Panc1 (cell line): ENCODE measurements around the gene KCNT1. TPM values are rescaled to one million over a fixed set of nuclear protein-coding genes. Genes with fewer than 3 reads are reported as not detected.

Source experiments
- ATAC-seq: fragments of 200-7000 bp; cut with Tn5 transposase; 2 replicates; pipeline ENCODE4 v1.9.1; 2020; ENCODE audit warnings: mild to moderate bottlenecking, moderate library complexity
- BruUV-seq: library from RNA; stranded (reverse); fragments of 400-500 nt; replicated peaks from 2 replicates; lab custom pipeline; 2021; lab: Mats Ljungman, UMichigan
- CTCF ChIA-PET: fragments of 300-600 bp; sonication (Branson Sonifier 250); formaldehyde crosslinking; loops from one replicate; lab custom pipeline; 2022; ENCODE audit warnings: antibody characterized with exemption; lab: Charles Lee
- POLR2A ChIA-PET: fragments of 300-600 bp; sonication (Branson Sonifier 250); formaldehyde crosslinking; loops from one replicate; lab custom pipeline; 2022; ENCODE audit warnings: antibody characterized with exemption; lab: Charles Lee
- DNase-seq: peaks from one replicate; pipeline ENCODE4 v3.0.0-alpha.2; 2010; ENCODE audit warnings: low read depth, low spot score
- H3K27ac ChIP-seq: 2 replicates; pipeline ENCODE4 v1.5.1; 2011; ENCODE audit warnings: mild to moderate bottlenecking, low read length, inconsistent platforms
- H3K27me3 ChIP-seq: fragments of 200-500 bp; sonication (Bioruptor generic); 2 replicates; pipeline ENCODE4 v1.6.0; 2014; ENCODE audit warnings: low read length, inconsistent platforms; ENCODE audit not compliant: control insufficient read depth, insufficient read depth
- H3K36me3 ChIP-seq: fragments of 200-500 bp; sonication (Bioruptor generic); 2 replicates; pipeline ENCODE4 v1.5.1; 2014; ENCODE audit warnings: inconsistent platforms, mild to moderate bottlenecking, low read length, moderate library complexity; ENCODE audit not compliant: control insufficient read depth, insufficient read depth
- H3K4me1 ChIP-seq: 2 replicates; pipeline ENCODE4 v1.5.1; 2011; ENCODE audit warnings: inconsistent platforms, mild to moderate bottlenecking, low read length, moderate library complexity; ENCODE audit not compliant: control insufficient read depth, insufficient read depth
- H3K4me3 ChIP-seq, 2 experiments: 2 replicates each; pipeline ENCODE4 v1.5.1; 2011 to 2012; ENCODE audit warnings: low read depth in 2 of 2, low read length in 2 of 2, mild to moderate bottlenecking in 2 of 2, inconsistent platforms in 1 of 2, moderate library complexity in 1 of 2
- H3K9me3 ChIP-seq: fragments of 200-500 bp; sonication (Bioruptor generic); 2 replicates; pipeline ENCODE4 v1.5.1; 2014; ENCODE audit warnings: low read depth, mild to moderate bottlenecking, inconsistent platforms, low read length, moderate library complexity; ENCODE audit not compliant: control insufficient read depth, insufficient read depth
- POLR2AphosphoS5 ChIP-seq: IDR thresholded peaks from 2 replicates; pipeline ENCODE4 v1.6.1; 2012; ENCODE audit warnings: mild to moderate bottlenecking, low read depth, low read length, moderate library complexity
- SIN3A ChIP-seq: IDR thresholded peaks from 2 replicates; pipeline ENCODE4 v1.6.1; 2012; ENCODE audit warnings: low read depth, mild to moderate bottlenecking, low read length, moderate library complexity, borderline replicate concordance; ENCODE audit not compliant: insufficient read depth
- TCF7L2 ChIP-seq: IDR thresholded peaks from 2 replicates; pipeline ENCODE4 v1.6.1; 2011; ENCODE audit warnings: mild to moderate bottlenecking, low read depth, low read length, inconsistent platforms
- in situ Hi-C: cut with HindIII; loops from 2 replicates; pipeline ENCODE4 v1.10.0; 2016; ENCODE audit warnings: low sequenced_read_pairs, low pct_unique_long_range_greater_than_20kb
- intact Hi-C: fragments of 100-400 bp; cut with micrococcal nuclease; formaldehyde crosslinking; loops from one replicate; pipeline ENCODE4 v1.10.0; 2022; ENCODE audit not compliant: unreplicated experiment
- total RNA-seq: library from RNA; stranded (reverse); gene quantifications from one replicate; pipeline ENCODE4 v1.2.1, GENCODE V29; 2021; ENCODE audit not compliant: unreplicated experiment
- TF ChIP-seq, protein P1 (sequence below), 2 experiments: IDR thresholded peaks; 2 replicates each; pipeline ENCODE4 v1.6.1; 2011 to 2012; ENCODE audit warnings: low read depth in 2 of 2, control low read depth in 1 of 2, low read length in 1 of 2, mild to moderate bottlenecking in 1 of 2, moderate library complexity in 1 of 2; ENCODE audit not compliant: insufficient read depth in 1 of 2
- TF ChIP-seq, protein P2 (sequence below): fragments of 450-650 bp; IDR thresholded peaks from 2 replicates; pipeline ENCODE4 v1.5.1; 2017; ENCODE audit warnings: mild to moderate bottlenecking

Gene KCNT1
- total RNA-seq, 1 experiment from 2014 or later, result not detected

DNA sequence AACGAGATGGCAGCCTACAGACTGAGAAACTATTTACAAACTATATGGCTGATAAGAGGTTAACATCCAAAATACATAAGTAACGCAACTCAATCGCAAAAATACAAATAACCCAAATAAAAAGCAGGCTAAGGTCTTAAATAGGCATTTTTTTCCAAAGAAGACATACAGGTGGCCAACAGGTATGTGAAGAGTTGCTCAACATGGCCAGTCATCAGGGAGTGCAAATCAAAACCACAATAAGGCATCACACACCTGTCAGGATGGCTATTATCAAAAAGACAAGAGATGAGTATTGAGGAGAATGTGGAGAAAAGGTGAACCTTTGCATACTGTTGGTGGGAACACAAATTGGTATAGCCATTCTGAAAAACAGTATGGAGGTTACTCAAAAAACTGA, 131.9 kb downstream of the KCNT1 start:
- intact Hi-C loops, result no loop called here
- ChIA-PET CTCF (no interaction called here), POLR2A (no interaction called here)
- DNase-seq, result no peak
- Histone ChIP-seq H3K4me3 (no peak overlapping the region), H3K27me3 (no peaks in the 10 kb centered on the region), H3K9me3 (no peaks in the 10 kb centered on the region), H3K4me1 (no peaks in the 10 kb centered on the region), H3K36me3 (no peaks in the 10 kb centered on the region), H3K27ac (no peak overlapping the region)
- no TSS peak for BruUV-seq
- in situ Hi-C loops, result no loop called here
- TF ChIP-seq, protein P1, sequence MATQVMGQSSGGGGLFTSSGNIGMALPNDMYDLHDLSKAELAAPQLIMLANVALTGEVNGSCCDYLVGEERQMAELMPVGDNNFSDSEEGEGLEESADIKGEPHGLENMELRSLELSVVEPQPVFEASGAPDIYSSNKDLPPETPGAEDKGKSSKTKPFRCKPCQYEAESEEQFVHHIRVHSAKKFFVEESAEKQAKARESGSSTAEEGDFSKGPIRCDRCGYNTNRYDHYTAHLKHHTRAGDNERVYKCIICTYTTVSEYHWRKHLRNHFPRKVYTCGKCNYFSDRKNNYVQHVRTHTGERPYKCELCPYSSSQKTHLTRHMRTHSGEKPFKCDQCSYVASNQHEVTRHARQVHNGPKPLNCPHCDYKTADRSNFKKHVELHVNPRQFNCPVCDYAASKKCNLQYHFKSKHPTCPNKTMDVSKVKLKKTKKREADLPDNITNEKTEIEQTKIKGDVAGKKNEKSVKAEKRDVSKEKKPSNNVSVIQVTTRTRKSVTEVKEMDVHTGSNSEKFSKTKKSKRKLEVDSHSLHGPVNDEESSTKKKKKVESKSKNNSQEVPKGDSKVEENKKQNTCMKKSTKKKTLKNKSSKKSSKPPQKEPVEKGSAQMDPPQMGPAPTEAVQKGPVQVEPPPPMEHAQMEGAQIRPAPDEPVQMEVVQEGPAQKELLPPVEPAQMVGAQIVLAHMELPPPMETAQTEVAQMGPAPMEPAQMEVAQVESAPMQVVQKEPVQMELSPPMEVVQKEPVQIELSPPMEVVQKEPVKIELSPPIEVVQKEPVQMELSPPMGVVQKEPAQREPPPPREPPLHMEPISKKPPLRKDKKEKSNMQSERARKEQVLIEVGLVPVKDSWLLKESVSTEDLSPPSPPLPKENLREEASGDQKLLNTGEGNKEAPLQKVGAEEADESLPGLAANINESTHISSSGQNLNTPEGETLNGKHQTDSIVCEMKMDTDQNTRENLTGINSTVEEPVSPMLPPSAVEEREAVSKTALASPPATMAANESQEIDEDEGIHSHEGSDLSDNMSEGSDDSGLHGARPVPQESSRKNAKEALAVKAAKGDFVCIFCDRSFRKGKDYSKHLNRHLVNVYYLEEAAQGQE (IDR thresholded peaks at IDR 0.05; ENCODE audit: insufficient read depth in 1 of 2, low read depth in 2 of 2, low read length in 1 of 2), result no peak
- TF ChIP-seq, protein P2, sequence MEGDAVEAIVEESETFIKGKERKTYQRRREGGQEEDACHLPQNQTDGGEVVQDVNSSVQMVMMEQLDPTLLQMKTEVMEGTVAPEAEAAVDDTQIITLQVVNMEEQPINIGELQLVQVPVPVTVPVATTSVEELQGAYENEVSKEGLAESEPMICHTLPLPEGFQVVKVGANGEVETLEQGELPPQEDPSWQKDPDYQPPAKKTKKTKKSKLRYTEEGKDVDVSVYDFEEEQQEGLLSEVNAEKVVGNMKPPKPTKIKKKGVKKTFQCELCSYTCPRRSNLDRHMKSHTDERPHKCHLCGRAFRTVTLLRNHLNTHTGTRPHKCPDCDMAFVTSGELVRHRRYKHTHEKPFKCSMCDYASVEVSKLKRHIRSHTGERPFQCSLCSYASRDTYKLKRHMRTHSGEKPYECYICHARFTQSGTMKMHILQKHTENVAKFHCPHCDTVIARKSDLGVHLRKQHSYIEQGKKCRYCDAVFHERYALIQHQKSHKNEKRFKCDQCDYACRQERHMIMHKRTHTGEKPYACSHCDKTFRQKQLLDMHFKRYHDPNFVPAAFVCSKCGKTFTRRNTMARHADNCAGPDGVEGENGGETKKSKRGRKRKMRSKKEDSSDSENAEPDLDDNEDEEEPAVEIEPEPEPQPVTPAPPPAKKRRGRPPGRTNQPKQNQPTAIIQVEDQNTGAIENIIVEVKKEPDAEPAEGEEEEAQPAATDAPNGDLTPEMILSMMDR, result no peak
- no peak for TF ChIP-seq SIN3A
- no peak for TF ChIP-seq POLR2AphosphoS5
- no peak for TF ChIP-seq TCF7L2
- ATAC-seq, result no peak

- Histone ChIP-seq H3K4me1 (no peaks in the 10 kb centered on the region), H3K27me3 (no peaks in the 10 kb centered on the region), H3K9me3 (no peaks in the 10 kb centered on the region), H3K36me3 (no peaks in the 10 kb centered on the region), H3K4me3 (no peak overlapping the region), H3K27ac (no peak overlapping the region)
- in situ Hi-C loops (no loop called here), intact Hi-C loops (no loop called here)
- DNase-seq (no peak), ATAC-seq (no peak)
- POLR2A ChIA-PET, result no interaction called here
- CTCF ChIA-PET, result no interaction called here
- no TSS peak for BruUV-seq
- no peak for TF ChIP-seq SIN3A
- TF ChIP-seq POLR2AphosphoS5, result no peak
- TF ChIP-seq, protein P1 (IDR thresholded peaks at IDR 0.05; ENCODE audit: insufficient read depth in 1 of 2, low read depth in 2 of 2, low read length in 1 of 2), result no peak
- no peak for TF ChIP-seq TCF7L2
- TF ChIP-seq, protein P2, result no peak
These were observed 133.1 kb downstream of the KCNT1 start for GRCh38 chr9:135835131-135835530.
